Measurements from ENCODE around the gene UBE2O.

UBE2O gene

DNA sequence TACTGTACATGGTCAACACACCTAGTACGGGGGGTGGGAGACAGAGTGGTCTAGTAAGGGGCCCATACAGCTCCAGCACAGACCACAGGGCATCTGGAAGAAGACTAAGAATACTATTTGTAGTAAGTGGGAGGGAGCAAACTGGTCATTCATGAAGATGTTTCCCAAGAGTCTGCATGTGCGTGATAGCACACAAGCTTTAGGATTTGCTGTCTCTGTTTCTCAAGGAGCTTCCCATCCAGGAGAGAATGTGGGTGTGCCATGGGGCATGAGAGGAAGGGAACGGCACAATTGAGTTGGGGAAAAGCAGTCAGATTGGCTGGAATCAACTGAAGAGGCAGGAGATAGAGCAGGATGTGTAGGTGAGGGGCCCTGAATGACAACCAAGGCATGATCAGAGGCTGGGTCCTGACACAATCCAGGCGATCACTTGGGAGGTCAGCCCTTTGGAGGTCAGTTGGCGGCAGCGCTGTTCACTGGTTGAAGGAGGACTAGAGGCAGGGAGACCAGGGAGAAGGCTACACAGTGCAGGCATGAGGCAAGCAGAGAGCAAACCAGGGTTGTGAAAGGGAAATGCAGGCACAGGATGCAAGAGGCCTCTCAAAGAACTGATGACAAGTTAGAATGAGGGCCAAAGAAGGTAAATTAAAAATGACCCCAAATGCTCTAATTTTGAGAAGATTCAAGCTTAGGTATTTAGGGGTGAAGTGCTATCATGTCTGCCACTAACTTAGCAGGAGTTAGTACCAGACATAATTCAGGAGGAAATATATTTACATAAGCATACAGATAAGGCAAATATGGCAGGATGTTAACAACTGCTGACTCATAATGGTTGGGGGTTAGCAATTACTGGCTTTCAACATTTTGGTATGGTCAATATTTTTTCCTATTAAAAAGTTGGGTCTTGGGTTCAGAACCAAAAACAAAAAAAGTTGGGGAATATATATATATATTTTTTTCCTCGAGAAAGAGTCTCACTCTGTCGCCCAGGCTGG, 10.3 kb downstream of the UBE2O start:
- Histone ChIP-seq H3K4me2 (ENCODE audit: low read length) (peak overlapping the region; percentile 7; the same call in 1 of the 2 replicates), H3K4me3 (ENCODE audit: low read depth, low read length, poor library complexity, severe bottlenecking) (no peak overlapping the region), H3K4me1 (ENCODE audit: insufficient read depth, low read length, severe bottlenecking) (peaks cover 64% of the 10 kb centered on the region), H3K27ac (ENCODE audit: low read depth, low read length, poor library complexity, severe bottlenecking) (peak overlapping the region; percentile 18), H3K9ac (ENCODE audit: low read length) (no peak overlapping the region), H3K27me3 (ENCODE audit: insufficient read depth, low read length) (peaks cover 11% of the 10 kb centered on the region), H3K79me2 (ENCODE audit: insufficient read depth, low read length) (no peaks in the 10 kb centered on the region), H3F3A (ENCODE audit: insufficient read depth, low read length) (no peaks in the 10 kb centered on the region), H3K36me3 (ENCODE audit: insufficient read depth, low read length) (no peaks in the 10 kb centered on the region; the same call in 1 of the 2 replicates), H3K9me3 (ENCODE audit: low read length) (no peaks in the 10 kb centered on the region), H3K9me2 (ENCODE audit: low read depth, low read length) (no peaks in the 10 kb centered on the region), H4K20me1 (ENCODE audit: insufficient read depth, low read length) (no peaks in the 10 kb centered on the region; the same call in 1 of the 2 replicates), H2AFZ (ENCODE audit: low read length) (no peak overlapping the region)
- no peak for TF ChIP-seq EZH2 (IDR thresholded peaks at IDR 0.05; ENCODE audit: borderline replicate concordance, low read length)
- TF ChIP-seq, protein P1, sequence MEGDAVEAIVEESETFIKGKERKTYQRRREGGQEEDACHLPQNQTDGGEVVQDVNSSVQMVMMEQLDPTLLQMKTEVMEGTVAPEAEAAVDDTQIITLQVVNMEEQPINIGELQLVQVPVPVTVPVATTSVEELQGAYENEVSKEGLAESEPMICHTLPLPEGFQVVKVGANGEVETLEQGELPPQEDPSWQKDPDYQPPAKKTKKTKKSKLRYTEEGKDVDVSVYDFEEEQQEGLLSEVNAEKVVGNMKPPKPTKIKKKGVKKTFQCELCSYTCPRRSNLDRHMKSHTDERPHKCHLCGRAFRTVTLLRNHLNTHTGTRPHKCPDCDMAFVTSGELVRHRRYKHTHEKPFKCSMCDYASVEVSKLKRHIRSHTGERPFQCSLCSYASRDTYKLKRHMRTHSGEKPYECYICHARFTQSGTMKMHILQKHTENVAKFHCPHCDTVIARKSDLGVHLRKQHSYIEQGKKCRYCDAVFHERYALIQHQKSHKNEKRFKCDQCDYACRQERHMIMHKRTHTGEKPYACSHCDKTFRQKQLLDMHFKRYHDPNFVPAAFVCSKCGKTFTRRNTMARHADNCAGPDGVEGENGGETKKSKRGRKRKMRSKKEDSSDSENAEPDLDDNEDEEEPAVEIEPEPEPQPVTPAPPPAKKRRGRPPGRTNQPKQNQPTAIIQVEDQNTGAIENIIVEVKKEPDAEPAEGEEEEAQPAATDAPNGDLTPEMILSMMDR (IDR thresholded peaks at IDR 0.05; ENCODE audit: low read length): no peak

DNA sequence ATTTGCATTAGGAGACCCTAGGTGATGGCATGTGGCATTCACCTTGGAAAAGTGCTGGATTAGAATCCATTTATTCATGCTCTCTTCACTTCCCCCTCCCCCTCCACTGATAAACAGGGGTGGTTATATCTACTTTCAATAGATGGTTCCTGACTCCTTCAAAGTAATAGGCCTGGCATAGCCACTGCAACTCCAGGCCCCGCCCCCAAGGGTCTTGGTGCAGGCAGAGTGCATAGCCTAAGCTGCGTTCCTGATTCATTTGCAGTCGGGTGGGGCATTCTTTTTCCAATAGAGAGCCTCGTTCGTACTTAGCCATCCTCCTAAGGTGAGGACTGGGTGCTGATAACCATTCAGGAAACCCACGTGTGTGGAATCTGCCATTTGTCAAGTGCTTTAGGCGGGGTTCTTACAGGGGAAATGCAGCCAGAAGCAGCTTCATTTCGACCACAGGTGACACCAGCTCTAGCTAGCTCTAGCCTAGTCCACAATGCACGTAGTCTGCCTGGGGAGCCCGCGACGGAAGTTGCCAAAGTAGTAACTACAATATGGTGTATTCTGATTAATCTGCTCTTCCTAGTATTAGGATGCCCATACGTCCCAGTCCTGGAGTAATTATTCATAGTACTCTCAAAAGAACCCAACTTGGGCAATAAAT, 11.1 kb downstream of the UBE2O start:
- Histone ChIP-seq H2AFZ (ENCODE audit: low read length) (no peak overlapping the region), H3K36me3 (ENCODE audit: insufficient read depth, low read length) (no peaks in the 10 kb centered on the region; the same call in 1 of the 2 replicates), H3K4me3 (ENCODE audit: low read depth, low read length, poor library complexity, severe bottlenecking) (no peak overlapping the region), H3K4me2 (ENCODE audit: low read length) (peak overlapping the region; percentile 7; the same call in 1 of the 2 replicates), H4K20me1 (ENCODE audit: insufficient read depth, low read length) (no peaks in the 10 kb centered on the region; the same call in 1 of the 2 replicates), H3F3A (ENCODE audit: insufficient read depth, low read length) (no peaks in the 10 kb centered on the region), H3K79me2 (ENCODE audit: insufficient read depth, low read length) (no peaks in the 10 kb centered on the region), H3K9me3 (ENCODE audit: low read length) (no peaks in the 10 kb centered on the region), H3K4me1 (ENCODE audit: insufficient read depth, low read length, severe bottlenecking) (peaks cover 64% of the 10 kb centered on the region), H3K27ac (ENCODE audit: low read depth, low read length, poor library complexity, severe bottlenecking) (peak overlapping the region; percentile 18), H3K9me2 (ENCODE audit: low read depth, low read length) (no peaks in the 10 kb centered on the region), H3K9ac (ENCODE audit: low read length) (no peak overlapping the region), H3K27me3 (ENCODE audit: insufficient read depth, low read length) (peaks cover 4% of the 10 kb centered on the region)
- TF ChIP-seq EZH2 (IDR thresholded peaks at IDR 0.05; ENCODE audit: borderline replicate concordance, low read length): no peak
- TF ChIP-seq, protein P1 (IDR thresholded peaks at IDR 0.05; ENCODE audit: low read length): no peak

DNA sequence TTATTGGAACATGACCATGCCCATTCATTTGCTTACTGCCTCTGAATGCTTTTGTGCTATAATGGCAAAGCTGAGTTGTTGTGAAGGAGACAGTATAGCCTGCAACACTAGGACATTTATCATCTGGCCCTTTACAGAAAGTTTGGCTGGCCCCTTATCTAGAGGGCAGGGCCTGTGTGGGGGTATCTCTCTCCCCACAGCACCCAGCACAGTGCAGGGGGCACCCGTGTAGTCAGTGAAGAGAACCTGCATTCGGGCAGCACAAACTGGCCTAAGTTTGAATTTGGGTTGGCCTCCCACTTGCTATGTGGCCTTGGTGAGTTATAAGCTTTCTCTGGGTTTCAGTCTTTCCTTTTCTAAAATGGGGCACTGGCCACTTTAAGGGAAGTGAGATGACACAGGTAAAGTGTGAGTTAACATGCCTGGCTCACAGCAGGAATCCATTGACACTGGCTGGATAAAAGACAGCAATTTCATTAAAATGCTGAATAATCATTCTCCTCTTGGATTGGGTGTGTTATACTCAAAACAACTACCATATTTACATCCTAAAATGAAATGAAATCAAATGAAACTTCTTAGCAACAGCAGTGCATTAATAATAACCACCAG, 12.1 kb downstream of the UBE2O start:
- H3K4me2 ChIP-seq (ENCODE audit: low read length): no peak overlapping the region
- TF ChIP-seq, protein P1 (IDR thresholded peaks at IDR 0.05; ENCODE audit: low read length): no peak
- no peak for TF ChIP-seq EZH2 (IDR thresholded peaks at IDR 0.05; ENCODE audit: borderline replicate concordance, low read length)
- H3K4me3 ChIP-seq (ENCODE audit: low read depth, low read length, poor library complexity, severe bottlenecking): no peak overlapping the region
- no peak overlapping the region for H3K27ac ChIP-seq (ENCODE audit: low read depth, low read length, poor library complexity, severe bottlenecking)
- H3K9me2 ChIP-seq (ENCODE audit: low read depth, low read length): no peaks in the 10 kb centered on the region
- H3K9ac ChIP-seq (ENCODE audit: low read length): no peak overlapping the region
- H4K20me1 ChIP-seq (ENCODE audit: insufficient read depth, low read length): no peaks in the 10 kb centered on the region; the same call in 1 of the 2 replicates
- no peaks in the 10 kb centered on the region; the same call in 1 of the 2 replicates for H3K36me3 ChIP-seq (ENCODE audit: insufficient read depth, low read length)
- no peaks in the 10 kb centered on the region for H3K79me2 ChIP-seq (ENCODE audit: insufficient read depth, low read length)
- no peaks in the 10 kb centered on the region for H3K9me3 ChIP-seq (ENCODE audit: low read length)
- no peaks in the 10 kb centered on the region; the same call in 1 of the 2 replicates for H3K27me3 ChIP-seq (ENCODE audit: insufficient read depth, low read length)
- H3K4me1 ChIP-seq (ENCODE audit: insufficient read depth, low read length, severe bottlenecking): peaks cover 54% of the 10 kb centered on the region
- no peaks in the 10 kb centered on the region for H3F3A ChIP-seq (ENCODE audit: insufficient read depth, low read length)
- H2AFZ ChIP-seq (ENCODE audit: low read length): no peak overlapping the region

All from OCI-LY1 (cell line).